Activated CD4-positive, alpha-beta T cell treated with anti-CD3 and anti-CD28 coated beads, Interleukin-2, amount 50 U/mL, for 24 hours (primary cell): ENCODE measurements around the gene C1QTNF9.
"Not testable (repeated sequence)": the region's sequence is repeated elsewhere in the genome, so short reads cannot be mapped to it uniquely, and the experiment has no call there.

ENCODE experiments used
- DNase-seq, 2 donors: peaks; one replicate each; pipeline ENCODE4 v3.0.0-alpha.2; 2020; ENCODE audit warnings: low read depth in 1 of 2, low spot score in 1 of 2

C1QTNF9 gene

GRCh38 chr13:24309300-24309699 lies at the start of gene C1QTNF9:
Gene C1QTNF9 (plus strand): TSS chr13:24309580. CDS start chr13:24316004, 6,424 bp downstream.
- not testable (repeated sequence) for DNase-seq

GRCh38 chr13:24261566-24261965 lies 47.8 kb upstream of the C1QTNF9 start:
- no peak for DNase-seq

GRCh38 chr13:24263632-24264031 lies 45.7 kb upstream of the C1QTNF9 start:
- DNase-seq: no peak

GRCh38 chr13:24264976-24265375 lies 44.4 kb upstream of the C1QTNF9 start:
- peak; percentile 46 to 71 for DNase-seq

- DNase-seq: no peak
These were observed 43.9 kb upstream of the C1QTNF9 start for GRCh38 chr13:24265453-24265852.

- peak in 1 of 2 donors; percentile 29 for DNase-seq
These were observed 42.1 kb upstream of the C1QTNF9 start for GRCh38 chr13:24267274-24267673.

- no peak for DNase-seq
These were observed 41.6 kb upstream of the C1QTNF9 start for GRCh38 chr13:24267801-24268200.

- DNase-seq: no peak
These were observed 39.6 kb upstream of the C1QTNF9 start for GRCh38 chr13:24269821-24270220.

GRCh38 chr13:24270639-24271141 lies 38.7 kb upstream of the C1QTNF9 start:
- peak in 1 of 2 donors; percentile 41 for DNase-seq

GRCh38 chr13:24271231-24271600 lies 38.2 kb upstream of the C1QTNF9 start:
- DNase-seq: no peak

- peak; percentile 32 to 58 for DNase-seq
These were observed 37.6 kb upstream of the C1QTNF9 start for GRCh38 chr13:24271601-24272451.

GRCh38 chr13:24272452-24273161 lies 36.8 kb upstream of the C1QTNF9 start:
- no peak for DNase-seq

- DNase-seq: no peak
These were observed 35.5 kb upstream of the C1QTNF9 start for GRCh38 chr13:24273926-24274325.

- DNase-seq: peak; percentile 39 to 71
These were observed 34.8 kb upstream of the C1QTNF9 start for GRCh38 chr13:24274452-24275021.

GRCh38 chr13:24275041-24275440 lies 34.3 kb upstream of the C1QTNF9 start:
- DNase-seq: no peak

GRCh38 chr13:24276306-24276705 lies 33.1 kb upstream of the C1QTNF9 start:
- no peak for DNase-seq

GRCh38 chr13:24276861-24277260 lies 32.5 kb upstream of the C1QTNF9 start:
- no peak for DNase-seq

- no peak for DNase-seq
These were observed 31.6 kb upstream of the C1QTNF9 start for GRCh38 chr13:24277761-24278160.

GRCh38 chr13:24279327-24280110 lies 29.9 kb upstream of the C1QTNF9 start:
- DNase-seq: no peak

- DNase-seq: no peak
These were observed 28.7 kb upstream of the C1QTNF9 start for GRCh38 chr13:24280720-24281119.
